HepG2 (cell line): ENCODE measurements around the gene OPN1MW3.
"Not testable (repeated sequence)": the region's sequence is repeated elsewhere in the genome, so short reads cannot be mapped to it uniquely, and the experiment has no call there.

Experiments used
- ARID2 ChIP-seq: sonication (generic); formaldehyde crosslinking; IDR thresholded peaks from 2 replicates; pipeline ENCODE4 v1.8.1; 2022; ENCODE audit warnings: mild to moderate bottlenecking, missing genetic modification reagents, borderline replicate concordance
- ATAD3A ChIP-seq: sonication (generic); formaldehyde crosslinking; IDR thresholded peaks from 2 replicates; pipeline ENCODE4 v1.4.0; 2020; ENCODE audit warnings: missing genetic modification reagents
- RAD21 ChIP-seq: fragments of 450-650 bp; formaldehyde crosslinking; IDR thresholded peaks from 2 replicates; pipeline ENCODE4 v1.5.0; 2020; ENCODE audit warnings: mild to moderate bottlenecking
- TF ChIP-seq, protein P1 (sequence below): sonication (generic); formaldehyde crosslinking; IDR thresholded peaks from 2 replicates; pipeline ENCODE4 v1.8.1; 2023; ENCODE audit warnings: mild to moderate bottlenecking, inconsistent platforms, moderate library complexity, missing genetic modification reagents, borderline replicate concordance
- TF ChIP-seq, protein P2 (sequence below): sonication (generic); formaldehyde crosslinking; IDR thresholded peaks from 2 replicates; pipeline ENCODE4 v1.5.0; 2020; ENCODE audit warnings: mild to moderate bottlenecking, missing genetic modification reagents, moderate library complexity

DNA sequence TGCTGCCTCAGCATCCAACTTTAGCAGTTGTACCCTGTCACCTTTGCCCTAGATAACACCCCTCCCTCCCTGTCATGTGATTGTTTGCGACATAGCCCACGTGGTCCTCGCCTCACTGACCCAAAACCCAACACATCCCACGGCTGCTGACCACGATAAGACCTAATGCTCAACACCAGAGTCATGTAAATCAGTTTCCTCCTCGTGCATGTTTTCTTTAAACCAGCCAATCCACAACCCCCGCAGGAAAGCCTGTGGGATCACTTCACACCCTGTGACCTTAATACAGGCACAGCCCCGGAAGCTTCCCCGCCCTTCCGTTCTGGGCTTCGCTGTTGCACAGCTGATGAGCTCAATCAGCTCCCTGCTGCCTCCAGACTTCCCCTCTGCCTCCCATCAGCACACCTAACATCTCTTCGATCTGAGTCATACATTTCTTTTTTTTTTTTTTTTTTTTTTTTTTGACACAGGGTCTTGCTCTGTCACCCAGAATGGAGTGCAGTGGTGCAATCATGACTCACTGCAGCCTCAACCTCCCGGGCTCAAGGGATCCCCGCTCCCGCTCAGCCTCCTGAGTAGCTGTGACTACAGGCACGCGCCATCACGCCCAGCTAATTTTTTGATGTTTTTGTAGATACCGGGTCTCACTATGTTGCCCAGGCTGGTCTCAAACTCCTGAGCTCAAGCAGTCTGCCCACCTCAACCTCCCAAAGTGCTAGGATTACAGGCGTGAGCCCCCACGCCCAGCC lies 47.5 kb upstream of the OPN1MW3 start:
- not testable (repeated sequence) for TF ChIP-seq ATAD3A, RAD21, ARID2 (CRISPR knock-in tag)
- TF ChIP-seq, protein P1, sequence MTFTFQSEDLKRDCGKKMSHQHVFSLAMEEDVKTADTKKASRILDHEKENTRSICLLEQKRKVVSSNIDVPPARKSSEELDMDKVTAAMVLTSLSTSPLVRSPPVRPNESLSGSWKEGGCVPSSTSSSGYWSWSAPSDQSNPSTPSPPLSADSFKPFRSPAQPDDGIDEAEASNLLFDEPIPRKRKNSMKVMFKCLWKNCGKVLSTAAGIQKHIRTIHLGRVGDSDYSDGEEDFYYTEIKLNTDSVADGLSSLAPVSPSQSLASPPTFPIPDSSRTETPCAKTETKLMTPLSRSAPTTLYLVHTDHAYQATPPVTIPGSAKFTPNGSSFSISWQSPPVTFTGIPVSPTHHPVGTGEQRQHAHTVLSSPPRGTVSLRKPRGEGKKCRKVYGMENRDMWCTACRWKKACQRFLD (CRISPR knock-in tag) = not testable (repeated sequence)
- TF ChIP-seq, protein P2, sequence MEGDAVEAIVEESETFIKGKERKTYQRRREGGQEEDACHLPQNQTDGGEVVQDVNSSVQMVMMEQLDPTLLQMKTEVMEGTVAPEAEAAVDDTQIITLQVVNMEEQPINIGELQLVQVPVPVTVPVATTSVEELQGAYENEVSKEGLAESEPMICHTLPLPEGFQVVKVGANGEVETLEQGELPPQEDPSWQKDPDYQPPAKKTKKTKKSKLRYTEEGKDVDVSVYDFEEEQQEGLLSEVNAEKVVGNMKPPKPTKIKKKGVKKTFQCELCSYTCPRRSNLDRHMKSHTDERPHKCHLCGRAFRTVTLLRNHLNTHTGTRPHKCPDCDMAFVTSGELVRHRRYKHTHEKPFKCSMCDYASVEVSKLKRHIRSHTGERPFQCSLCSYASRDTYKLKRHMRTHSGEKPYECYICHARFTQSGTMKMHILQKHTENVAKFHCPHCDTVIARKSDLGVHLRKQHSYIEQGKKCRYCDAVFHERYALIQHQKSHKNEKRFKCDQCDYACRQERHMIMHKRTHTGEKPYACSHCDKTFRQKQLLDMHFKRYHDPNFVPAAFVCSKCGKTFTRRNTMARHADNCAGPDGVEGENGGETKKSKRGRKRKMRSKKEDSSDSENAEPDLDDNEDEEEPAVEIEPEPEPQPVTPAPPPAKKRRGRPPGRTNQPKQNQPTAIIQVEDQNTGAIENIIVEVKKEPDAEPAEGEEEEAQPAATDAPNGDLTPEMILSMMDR (CRISPR knock-in tag) = not testable (repeated sequence)
